HG02938 (cell line): ENCODE measurements around the gene IKZF2.

Experiments
- ATAC-seq: cut with Tn5 transposase; IDR thresholded peaks from one replicate; pipeline ENCODE4 v1.9.1; 2021; ENCODE audit warnings: mild to moderate bottlenecking, moderate library complexity; ENCODE audit not compliant: unreplicated experiment

IKZF2 gene

GRCh38 chr2:212962691-212963090 lies 188.7 kb downstream of the IKZF2 start:
- no peak for ATAC-seq

GRCh38 chr2:212961255-212961654 lies 190.2 kb downstream of the IKZF2 start:
- ATAC-seq: no peak

GRCh38 chr2:212960336-212960735 lies 191.1 kb downstream of the IKZF2 start:
- no peak for ATAC-seq

GRCh38 chr2:212959471-212960117 lies 191.8 kb downstream of the IKZF2 start:
- no peak for ATAC-seq

GRCh38 chr2:212958757-212959295 lies 192.6 kb downstream of the IKZF2 start:
- ATAC-seq: no peak

GRCh38 chr2:212958133-212958532 lies 193.3 kb downstream of the IKZF2 start:
- ATAC-seq: no peak

GRCh38 chr2:212957624-212958023 lies 193.8 kb downstream of the IKZF2 start:
- no peak for ATAC-seq

- ATAC-seq: no peak
Observed at GRCh38 chr2:212956665-212957607, 194.5 kb downstream of the IKZF2 start.

GRCh38 chr2:212953170-212953920 lies 198.1 kb downstream of the IKZF2 start:
- ATAC-seq: peak; percentile 96

- no peak for ATAC-seq
Observed at GRCh38 chr2:212949786-212950185, 201.6 kb downstream of the IKZF2 start.
